Mononuclear cell (primary cell): ENCODE data around the gene METTL8. TPM values are rescaled to one million over a fixed set of nuclear protein-coding genes. Genes with fewer than 3 reads are reported as not detected.

Experiments
- total RNA-seq: library from RNA; depleted of rRNA; stranded (reverse); fragments of >200 nt; gene quantifications from one replicate; pipeline ENCODE4 v1.2.3, GENCODE V29; 2012

Gene METTL8
- total RNA-seq, 1 donor: 19.0 TPM

Other genes with a start within 250 kb of the METTL8 start
- 19.5 TPM for gene DCAF17, start 236 bp upstream of the METTL8 start, total RNA-seq
- 7.5 TPM for gene CYBRD1, start 88.5 kb upstream of the METTL8 start, total RNA-seq